Activated CD8-positive, alpha-beta memory T cell treated with anti-CD3 and anti-CD28 coated beads, Interleukin-2, amount 10 ng/mL, durations not matched to agents 7 days and 5 days (primary cell): ENCODE measurements around the gene ABHD17A. TPM values are rescaled to one million over a fixed set of nuclear protein-coding genes. Genes with fewer than 3 reads are reported as not detected.
A peak's percentile ranks its signal among the peaks of the same experiment; 100 is the strongest.

ENCODE experiments used
- ATAC-seq: fragments of 150-1000 bp; cut with Tn5 transposase; one replicate; pipeline ENCODE4 v1.10.0; 2021; ENCODE audit warnings: moderate library complexity
- CTCF ChIA-PET: fragments of 350-600 bp; sonication (Branson Sonifier 250); formaldehyde crosslinking; loops from one replicate; lab custom pipeline; 2021; ENCODE audit warnings: antibody characterized with exemption; lab: Charles Lee
- DNase-seq: peaks from one replicate; pipeline ENCODE4 v3.0.0-alpha.2; 2020
- H3K27ac Mint-ChIP-seq: one replicate; pipeline ENCODE4 v1.8.0; 2021; ENCODE audit warnings: mild to moderate bottlenecking, mixed read lengths
- H3K27me3 Mint-ChIP-seq: one replicate; pipeline ENCODE4 v1.8.0; 2021; ENCODE audit warnings: mixed read lengths
- H3K36me3 Mint-ChIP-seq: one replicate; pipeline ENCODE4 v1.8.0; 2021; ENCODE audit warnings: mild to moderate bottlenecking, mixed read lengths
- H3K4me1 Mint-ChIP-seq: one replicate; pipeline ENCODE4 v1.8.0; 2021; ENCODE audit warnings: mixed read lengths
- H3K4me3 Mint-ChIP-seq: one replicate; pipeline ENCODE4 v1.8.0; 2021; ENCODE audit warnings: mild to moderate bottlenecking, moderate library complexity, mixed read lengths
- H3K9me3 Mint-ChIP-seq: one replicate; pipeline ENCODE4 v1.8.0; 2022; ENCODE audit warnings: low read depth, mixed read lengths
- total RNA-seq, 2 experiments: library from RNA; stranded (reverse); gene quantifications; one replicate each; pipeline ENCODE4 v1.2.3, GENCODE V29; 2021

ABHD17A gene
- total RNA-seq, 2 experiments from 2014 or later = 156 to 189 TPM

- ATAC-seq = peak; percentile 9
- peaks cover 54% of the 10 kb centered on the region for H3K4me1 Mint-ChIP-seq
These were observed 28.3 kb downstream of the ABHD17A start for GRCh38 chr19:1856698-1857603.

GRCh38 chr19:1856345-1856697 is 29.0 kb downstream of the ABHD17A start:
- Mint-ChIP-seq H3K27ac (peak overlapping the region; percentile 95), H3K36me3 (no peaks in the 10 kb centered on the region), H3K4me1 (peaks cover 49% of the 10 kb centered on the region), H3K27me3 (no peaks in the 10 kb centered on the region), H3K9me3 (no peaks in the 10 kb centered on the region), H3K4me3 (peak overlapping the region; percentile 75)
- CTCF ChIA-PET = interaction anchor here (1.1 to 4.8 kb wide), 4 partner anchors 9 to 41 kb away, joined by 3 to 25 read pairs (median 6); no protein-coding TSS in a partner anchor
- ATAC-seq = no peak
- no peak for DNase-seq

More at GRCh38 chr19:1856698-1857603, 28.3 kb downstream of the ABHD17A start:
- Mint-ChIP-seq H3K36me3 (no peaks in the 10 kb centered on the region), H3K9me3 (no peaks in the 10 kb centered on the region), H3K27me3 (no peaks in the 10 kb centered on the region), H3K4me3 (peak overlapping the region; percentile 75), H3K27ac (peak overlapping the region; percentile 95)
- CTCF ChIA-PET = interaction anchor here (1.5 to 4.8 kb wide), 5 partner anchors 8 to 40 kb away, joined by 4 to 25 read pairs (median 8); no protein-coding TSS in a partner anchor
- peak; percentile 69 for DNase-seq

- no peaks in the 10 kb centered on the region for H3K36me3 Mint-ChIP-seq
- peak; percentile 76 for DNase-seq
- CTCF ChIA-PET = interaction anchor here (1.0 to 4.8 kb wide), 6 partner anchors 10 to 41 kb away, joined by 3 to 25 read pairs (median 4); no protein-coding TSS in a partner anchor
- ATAC-seq = peak; percentile 28
- H3K4me1 Mint-ChIP-seq = peaks cover 49% of the 10 kb centered on the region
- H3K27ac Mint-ChIP-seq = peak overlapping the region; percentile 95
- no peaks in the 10 kb centered on the region for H3K9me3 Mint-ChIP-seq
- peak overlapping the region; percentile 75 for H3K4me3 Mint-ChIP-seq
- no peaks in the 10 kb centered on the region for H3K27me3 Mint-ChIP-seq
These were observed 29.5 kb downstream of the ABHD17A start for GRCh38 chr19:1855828-1856255.

GRCh38 chr19:1855040-1855827 is 30.1 kb downstream of the ABHD17A start:
- ATAC-seq = peak; percentile 84
- Mint-ChIP-seq H3K36me3 (no peaks in the 10 kb centered on the region), H3K27ac (peak overlapping the region; percentile 95), H3K4me1 (peaks cover 49% of the 10 kb centered on the region), H3K4me3 (peak overlapping the region; percentile 75), H3K9me3 (no peaks in the 10 kb centered on the region), H3K27me3 (no peaks in the 10 kb centered on the region)
- peak; percentile 95 for DNase-seq
- CTCF ChIA-PET = interaction anchor here (1.0 to 4.8 kb wide), 6 partner anchors 10 to 42 kb away, joined by 3 to 25 read pairs (median 4); no protein-coding TSS in a partner anchor

- Mint-ChIP-seq H3K4me1 (peaks cover 53% of the 10 kb centered on the region), H3K4me3 (no peak overlapping the region), H3K27ac (peak overlapping the region; percentile 84), H3K27me3 (no peaks in the 10 kb centered on the region), H3K9me3 (no peaks in the 10 kb centered on the region), H3K36me3 (no peaks in the 10 kb centered on the region)
- CTCF ChIA-PET = interaction anchor here (1.0 to 4.8 kb wide), 4 partner anchors 11 to 20 kb away, joined by 3 to 25 read pairs (median 6); no protein-coding TSS in a partner anchor
- DNase-seq (no peak), ATAC-seq (no peak)
These were observed 30.7 kb downstream of the ABHD17A start for GRCh38 chr19:1854542-1855039.

- ATAC-seq = no peak
These were observed 31.2 kb downstream of the ABHD17A start for GRCh38 chr19:1854039-1854541.

GRCh38 chr19:1853295-1854038 is 31.8 kb downstream of the ABHD17A start:
- H3K27ac Mint-ChIP-seq = peak overlapping the region; percentile 92
- H3K36me3 Mint-ChIP-seq = no peaks in the 10 kb centered on the region
- peak overlapping the region; percentile 17 for H3K4me3 Mint-ChIP-seq
- peak; percentile 93 for DNase-seq
- peaks cover 53% of the 10 kb centered on the region for H3K4me1 Mint-ChIP-seq
- CTCF ChIA-PET = interaction anchor here (0.7 to 4.8 kb wide), 7 partner anchors 12 to 191 kb away, joined by 3 to 25 read pairs (median 3); no protein-coding TSS in a partner anchor
- H3K27me3 Mint-ChIP-seq = no peaks in the 10 kb centered on the region
- ATAC-seq = peak; percentile 38
- no peaks in the 10 kb centered on the region for H3K9me3 Mint-ChIP-seq

More at GRCh38 chr19:1854039-1854541, 31.2 kb downstream of the ABHD17A start:
- H3K27me3 Mint-ChIP-seq = no peaks in the 10 kb centered on the region
- no peak for DNase-seq
- no peaks in the 10 kb centered on the region for H3K9me3 Mint-ChIP-seq
- peaks cover 50% of the 10 kb centered on the region for H3K4me1 Mint-ChIP-seq
- no peaks in the 10 kb centered on the region for H3K36me3 Mint-ChIP-seq
- no peak overlapping the region for H3K27ac Mint-ChIP-seq
- no peak overlapping the region for H3K4me3 Mint-ChIP-seq
- CTCF ChIA-PET = interaction anchor here (1.5 to 4.8 kb wide), 4 partner anchors 11 to 21 kb away, joined by 5 to 25 read pairs (median 10); no protein-coding TSS in a partner anchor

GRCh38 chr19:1852581-1853128 is 32.6 kb downstream of the ABHD17A start:
- Mint-ChIP-seq H3K4me3 (no peak overlapping the region), H3K27me3 (no peaks in the 10 kb centered on the region), H3K36me3 (no peaks in the 10 kb centered on the region), H3K4me1 (peaks cover 50% of the 10 kb centered on the region), H3K27ac (no peak overlapping the region), H3K9me3 (no peaks in the 10 kb centered on the region)
- DNase-seq (no peak), ATAC-seq (no peak)
- CTCF ChIA-PET = interaction anchor here (0.7 to 4.8 kb wide), 7 partner anchors 13 to 190 kb away, joined by 3 to 25 read pairs (median 3); no protein-coding TSS in a partner anchor

GRCh38 chr19:1851654-1852580 is 33.4 kb downstream of the ABHD17A start:
- Mint-ChIP-seq H3K4me3 (no peak overlapping the region), H3K27me3 (no peaks in the 10 kb centered on the region), H3K36me3 (no peaks in the 10 kb centered on the region), H3K27ac (no peak overlapping the region), H3K9me3 (no peaks in the 10 kb centered on the region), H3K4me1 (peaks cover 54% of the 10 kb centered on the region)
- ATAC-seq (no peak), DNase-seq (no peak)
- CTCF ChIA-PET = interaction anchor here (1.4 to 2.7 kb wide), 3 partner anchors 14 to 26 kb away, joined by 3 to 15 read pairs (median 4); no protein-coding TSS in a partner anchor

GRCh38 chr19:1850809-1851653 is 34.3 kb downstream of the ABHD17A start:
- Mint-ChIP-seq H3K27ac (peak overlapping the region; percentile 38), H3K27me3 (no peaks in the 10 kb centered on the region), H3K9me3 (no peaks in the 10 kb centered on the region), H3K4me3 (no peak overlapping the region), H3K4me1 (peaks cover 59% of the 10 kb centered on the region), H3K36me3 (no peaks in the 10 kb centered on the region)
- no peak for ATAC-seq
- CTCF ChIA-PET = interaction anchor here (2.0 to 2.7 kb wide), 2 partner anchors 13 to 14 kb away, joined by 6 to 15 read pairs; no protein-coding TSS in a partner anchor
- DNase-seq = no peak
